Gastroesophageal sphincter (tissue), 3 donors: ENCODE data around the gene HPN.

Source experiments
- POLR2A ChIP-seq, 2 donors: fragments of 450-650 bp; IDR thresholded peaks; one replicate each; pipeline ENCODE4 v1.6.1; 2017; ENCODE audit warnings: antibody characterized with exemption in 2 of 2, mild to moderate bottlenecking in 2 of 2, moderate library complexity in 1 of 2
- POLR2AphosphoS5 ChIP-seq: sonication (generic); formaldehyde crosslinking; IDR thresholded peaks from one replicate; pipeline ENCODE4 v1.6.1; 2017; ENCODE audit warnings: antibody characterized with exemption
- TF ChIP-seq, protein P1 (sequence below), 4 experiments: fragments of 200-600 bp in 2 of 4; fragments of 450-650 bp in 2 of 4; sonication (generic) in 1 of 4; IDR thresholded peaks; one replicate each; pipeline ENCODE4 v1.5.1; 2017 to 2019; ENCODE audit warnings: antibody characterized with exemption in 4 of 4, mild to moderate bottlenecking in 2 of 4, moderate library complexity in 2 of 4

DNA sequence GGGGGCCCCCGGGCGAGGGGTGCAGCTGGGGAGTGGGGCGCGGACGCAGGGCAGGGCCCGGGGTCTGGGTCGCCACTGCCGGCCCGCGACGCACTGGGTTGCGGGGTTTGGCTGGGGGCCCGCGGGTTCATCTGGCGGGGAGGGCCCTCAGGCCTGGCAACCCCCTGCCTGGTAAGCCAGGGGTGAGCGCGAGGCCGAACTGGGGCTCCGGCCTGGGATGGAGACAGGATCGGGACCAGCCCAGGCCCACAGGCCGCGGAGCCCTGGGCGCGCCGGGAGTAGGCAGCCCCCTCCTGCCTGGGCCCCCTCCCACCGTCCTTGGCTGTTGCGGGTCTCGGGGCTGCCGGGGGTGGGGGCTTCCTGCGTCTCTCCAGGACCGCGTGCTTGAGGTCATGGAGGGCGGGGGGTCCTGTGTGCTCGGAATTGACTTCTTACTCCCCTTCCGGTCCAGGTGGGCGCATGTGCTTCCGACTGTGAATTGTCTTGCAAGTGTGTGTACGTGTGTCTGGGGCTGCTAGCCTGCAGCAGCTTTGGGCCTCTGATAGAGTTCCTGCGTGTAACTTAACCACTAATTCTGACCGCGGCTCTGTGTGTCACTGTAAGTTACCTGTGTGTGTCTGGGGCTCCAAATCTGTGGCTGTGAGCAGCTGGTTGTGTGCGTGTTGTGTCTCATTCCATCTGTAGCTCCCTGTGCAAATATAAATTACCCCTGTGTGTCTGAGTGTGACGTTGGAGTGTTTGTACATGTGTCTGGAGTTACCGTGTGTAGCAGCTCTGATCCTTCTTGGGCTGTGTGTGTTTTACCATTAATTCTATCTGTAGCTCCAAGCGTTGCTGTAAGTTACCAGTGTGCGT, 40.6 kb upstream of the HPN start:
- no peak for TF ChIP-seq POLR2AphosphoS5
- TF ChIP-seq, protein P1, sequence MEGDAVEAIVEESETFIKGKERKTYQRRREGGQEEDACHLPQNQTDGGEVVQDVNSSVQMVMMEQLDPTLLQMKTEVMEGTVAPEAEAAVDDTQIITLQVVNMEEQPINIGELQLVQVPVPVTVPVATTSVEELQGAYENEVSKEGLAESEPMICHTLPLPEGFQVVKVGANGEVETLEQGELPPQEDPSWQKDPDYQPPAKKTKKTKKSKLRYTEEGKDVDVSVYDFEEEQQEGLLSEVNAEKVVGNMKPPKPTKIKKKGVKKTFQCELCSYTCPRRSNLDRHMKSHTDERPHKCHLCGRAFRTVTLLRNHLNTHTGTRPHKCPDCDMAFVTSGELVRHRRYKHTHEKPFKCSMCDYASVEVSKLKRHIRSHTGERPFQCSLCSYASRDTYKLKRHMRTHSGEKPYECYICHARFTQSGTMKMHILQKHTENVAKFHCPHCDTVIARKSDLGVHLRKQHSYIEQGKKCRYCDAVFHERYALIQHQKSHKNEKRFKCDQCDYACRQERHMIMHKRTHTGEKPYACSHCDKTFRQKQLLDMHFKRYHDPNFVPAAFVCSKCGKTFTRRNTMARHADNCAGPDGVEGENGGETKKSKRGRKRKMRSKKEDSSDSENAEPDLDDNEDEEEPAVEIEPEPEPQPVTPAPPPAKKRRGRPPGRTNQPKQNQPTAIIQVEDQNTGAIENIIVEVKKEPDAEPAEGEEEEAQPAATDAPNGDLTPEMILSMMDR (IDR thresholded peaks at IDR 0.05): no peak
- TF ChIP-seq POLR2A (IDR thresholded peaks at IDR 0.05): no peak
